ENCODE measurements around the gene PFKP.

Gene PFKP

GRCh38 chr10:3119796-3120459, 52.6 kb downstream of the PFKP start:
- TF ChIP-seq CTCF (IDR thresholded peaks at IDR 0.05; ENCODE audit: control insufficient read depth, insufficient read depth, low read depth, low read length, missing control alignments) = peak; percentile 65
- no peak overlapping the region for H3K4me3 ChIP-seq (ENCODE audit: control insufficient read depth, low read depth, low read length)
- no peak for DNase-seq (ENCODE audit: low read depth)

GRCh38 chr10:3122034-3122433, 54.7 kb downstream of the PFKP start:
- H3K4me3 ChIP-seq (ENCODE audit: control insufficient read depth, low read depth, low read length) = no peak overlapping the region
- TF ChIP-seq CTCF (IDR thresholded peaks at IDR 0.05; ENCODE audit: control insufficient read depth, insufficient read depth, low read depth, low read length, missing control alignments) = no peak
- no peak for DNase-seq (ENCODE audit: low read depth)

GRCh38 chr10:3122486-3123205, 55.3 kb downstream of the PFKP start:
- no peak for DNase-seq (ENCODE audit: low read depth)
- no peak overlapping the region for H3K4me3 ChIP-seq (ENCODE audit: control insufficient read depth, low read depth, low read length)
- TF ChIP-seq CTCF (IDR thresholded peaks at IDR 0.05; ENCODE audit: control insufficient read depth, insufficient read depth, low read depth, low read length, missing control alignments) = no peak

GRCh38 chr10:3123571-3124411, 56.4 kb downstream of the PFKP start:
- H3K4me3 ChIP-seq (ENCODE audit: control insufficient read depth, low read depth, low read length) = no peak overlapping the region
- no peak for DNase-seq (ENCODE audit: low read depth)
- no peak for TF ChIP-seq CTCF (IDR thresholded peaks at IDR 0.05; ENCODE audit: control insufficient read depth, insufficient read depth, low read depth, low read length, missing control alignments)

- no peak for DNase-seq (ENCODE audit: low read depth)
- H3K4me3 ChIP-seq (ENCODE audit: control insufficient read depth, low read depth, low read length) = no peak overlapping the region
- TF ChIP-seq CTCF (IDR thresholded peaks at IDR 0.05; ENCODE audit: control insufficient read depth, insufficient read depth, low read depth, low read length, missing control alignments) = no peak
Observed at GRCh38 chr10:3124412-3125175, 57.2 kb downstream of the PFKP start.

Measured in AG09309 (cell line).